K562 (cell line): Measurements from ENCODE around the gene PRR15L. TPM values are rescaled to one million over a fixed set of nuclear protein-coding genes. Genes with fewer than 3 reads are reported as not detected.

Experiments
- CSDE1 ChIP-seq, 2 experiments: fragments of 450-650 bp; IDR thresholded peaks; 2 replicates each; pipeline ENCODE4 v1.6.1; 2016; ENCODE audit warnings: mild to moderate bottlenecking in 1 of 2
- ELF4 ChIP-seq: fragments of 450-650 bp; formaldehyde crosslinking; IDR thresholded peaks from 2 replicates; pipeline ENCODE4 v1.4.0; 2022; ENCODE audit warnings: missing genetic modification characterization
- GTF2E2 ChIP-seq: fragments of 200-800 bp; sonication (Bioruptor generic); IDR thresholded peaks from 2 replicates; pipeline ENCODE4 v1.6.1; 2016; ENCODE audit warnings: missing genetic modification characterization, missing compliant biosample characterization
- MGA ChIP-seq: fragments of 450-650 bp; IDR thresholded peaks from 2 replicates; pipeline ENCODE4 v1.6.1; 2016; ENCODE audit warnings: mild to moderate bottlenecking, moderate library complexity
- NFRKB ChIP-seq: fragments of 450-650 bp; IDR thresholded peaks from 2 replicates; pipeline ENCODE4 v1.6.1; 2016; ENCODE audit warnings: low read depth
- NR2C1 ChIP-seq, 2 experiments: fragments of 450-650 bp; IDR thresholded peaks; 2 replicates each; pipeline ENCODE4 v1.6.1; 2017; ENCODE audit warnings: mild to moderate bottlenecking in 2 of 2, antibody characterized with exemption in 1 of 2, inconsistent platforms in 1 of 2, missing compliant biosample characterization in 1 of 2, missing genetic modification characterization in 1 of 2
- SIRT6 ChIP-seq: IDR thresholded peaks from one replicate; pipeline ENCODE4 v1.6.1; 2012; ENCODE audit warnings: low read depth, mild to moderate bottlenecking, control low read depth, inconsistent platforms, low read length, moderate library complexity
- TGIF2 ChIP-seq: sonication (generic); formaldehyde crosslinking; IDR thresholded peaks from 2 replicates; pipeline ENCODE4 v1.8.1; 2022; ENCODE audit warnings: mild to moderate bottlenecking, missing genetic modification reagents, moderate library complexity
- ZBTB5 ChIP-seq: fragments of 450-650 bp; IDR thresholded peaks from 2 replicates; pipeline ENCODE4 v1.6.1; 2017; ENCODE audit warnings: antibody characterized with exemption
- ZNF175 ChIP-seq: fragments of 200-800 bp; sonication (Bioruptor generic); IDR thresholded peaks from 2 replicates; pipeline ENCODE4 v1.6.1; 2016; ENCODE audit warnings: low read depth, mild to moderate bottlenecking, missing genetic modification characterization, missing compliant biosample characterization
- ZNF354B ChIP-seq: fragments of 250-450 bp; sonication (Bioruptor Pico); IDR thresholded peaks from 2 replicates; pipeline ENCODE4 v1.4.0; 2020
- ZNF384 ChIP-seq: IDR thresholded peaks from 2 replicates; pipeline ENCODE4 v1.6.1; 2012; ENCODE audit warnings: low read depth, low read length, improper control_type of control experiment
- ZNF512 ChIP-seq: IDR thresholded peaks from 2 replicates; pipeline ENCODE4 v1.6.1; 2016; ENCODE audit warnings: missing genetic modification characterization, missing compliant biosample characterization
- polyA plus RNA-seq, 8 experiments: library from polyadenylated mRNA; depleted of rRNA in 4 of 8; stranded (reverse) in 5 of 8; unstranded in 3 of 8; fragments of >200 nt; fragmentation: Nextera tagmentation in 2 of 8; fragmentation: Illumina TruSeq in 1 of 8; extraction: Ambion mirVana in 2 of 8; extraction: Trizol in 1 of 8; gene quantifications; 2 replicates each; pipeline versions ENCODE4 v1.2.1 to v1.2.3, GENCODE V29; 2011 to 2014; ENCODE audit warnings: inconsistent platforms in 1 of 8, missing spikeins in 1 of 8
- total RNA-seq, 7 experiments: library from RNA; depleted of rRNA in 6 of 7; stranded (reverse); fragments of >200 nt in 6 of 7; fragmentation: Illumina TruSeq in 2 of 7; extraction: Trizol in 2 of 7; gene quantifications; 2 replicates each; pipeline versions ENCODE4 v1.2.1 to v1.2.3, GENCODE V29; 2011 to 2021; ENCODE audit warnings: low replicate concordance in 1 of 7

Gene PRR15L
- total and polyA plus RNA-seq, 9 of the 15 experiments (the other 6 are each of a cell fraction or from before 2014, with no cell fraction given): 0.03 TPM; not detected in 8

GRCh38 chr17:48002266-48002915 lies 44.7 kb upstream of the PRR15L start (continued):
- TF ChIP-seq SIRT6 (no peak), ZNF175 (CRISPR knock-in tag) (peak; percentile 65; the same call in 1 of the 2 replicates), CSDE1 (IDR thresholded peaks at IDR 0.05) (no peak), MGA (no peak), NFRKB (peak; percentile 75; the same call in 1 of the 2 replicates), ZBTB5 (no peak), TGIF2 (no peak), ELF4 (CRISPR knock-in tag) (peak; percentile 64; the same call in 1 of the 2 replicates), ZNF354B (CRISPR knock-in tag) (no peak), GTF2E2 (peak; percentile 55; the same call in 1 of the 2 replicates), ZNF384 (no peak), NR2C1 (IDR thresholded peaks at IDR 0.05) (no peak), NR2C1 (tag; IDR thresholded peaks at IDR 0.05) (no peak), ZNF512 (tag) (no peak)
